RWPE2 (cell line): Measurements from ENCODE around the gene SYNJ2.

Experiments used
- ATAC-seq: fragments of 200-7000 bp; cut with Tn5 transposase; 3 replicates; pipeline ENCODE4 v1.9.1; 2021; ENCODE audit warnings: low read depth
- DNase-seq: peaks from one replicate; pipeline ENCODE4 v3.0.0-alpha.2; 2020; ENCODE audit warnings: low spot score
- H3K27ac ChIP-seq: fragments of 450-650 bp; 2 replicates; pipeline ENCODE4 v1.5.1; 2017; ENCODE audit warnings: mild to moderate bottlenecking; ENCODE audit not compliant: poor library complexity, severe bottlenecking
- H3K27me3 ChIP-seq: fragments of 250-450 bp; sonication (Bioruptor Pico); 2 replicates; pipeline ENCODE4 v1.5.1; 2021; ENCODE audit warnings: mild to moderate bottlenecking, moderate library complexity; ENCODE audit not compliant: insufficient read depth, poor library complexity, severe bottlenecking
- H3K36me3 ChIP-seq: fragments of 250-450 bp; sonication (Bioruptor Pico); 2 replicates; pipeline ENCODE4 v1.5.1; 2020; ENCODE audit warnings: low read depth, mild to moderate bottlenecking, moderate library complexity
- H3K4me1 ChIP-seq: fragments of 250-450 bp; sonication (Bioruptor Pico); 2 replicates; pipeline ENCODE4 v1.5.1; 2021; ENCODE audit warnings: mild to moderate bottlenecking, moderate library complexity; ENCODE audit not compliant: insufficient read depth, poor library complexity, severe bottlenecking
- H3K4me3 ChIP-seq: fragments of 250-450 bp; sonication (Bioruptor Pico); 2 replicates; pipeline ENCODE4 v1.5.1; 2021; ENCODE audit warnings: mild to moderate bottlenecking, moderate library complexity; ENCODE audit not compliant: severe bottlenecking
- H3K9me3 ChIP-seq: fragments of 250-450 bp; sonication (Bioruptor Pico); 2 replicates; pipeline ENCODE4 v1.5.1; 2021; ENCODE audit warnings: mild to moderate bottlenecking, moderate library complexity; ENCODE audit not compliant: severe bottlenecking
- TF ChIP-seq, protein P1 (sequence below): fragments of 450-650 bp; IDR thresholded peaks from one replicate; pipeline ENCODE4 v1.5.1; 2017; ENCODE audit warnings: mild to moderate bottlenecking, moderate library complexity; ENCODE audit not compliant: poor library complexity, severe bottlenecking

SYNJ2 gene

DNA sequence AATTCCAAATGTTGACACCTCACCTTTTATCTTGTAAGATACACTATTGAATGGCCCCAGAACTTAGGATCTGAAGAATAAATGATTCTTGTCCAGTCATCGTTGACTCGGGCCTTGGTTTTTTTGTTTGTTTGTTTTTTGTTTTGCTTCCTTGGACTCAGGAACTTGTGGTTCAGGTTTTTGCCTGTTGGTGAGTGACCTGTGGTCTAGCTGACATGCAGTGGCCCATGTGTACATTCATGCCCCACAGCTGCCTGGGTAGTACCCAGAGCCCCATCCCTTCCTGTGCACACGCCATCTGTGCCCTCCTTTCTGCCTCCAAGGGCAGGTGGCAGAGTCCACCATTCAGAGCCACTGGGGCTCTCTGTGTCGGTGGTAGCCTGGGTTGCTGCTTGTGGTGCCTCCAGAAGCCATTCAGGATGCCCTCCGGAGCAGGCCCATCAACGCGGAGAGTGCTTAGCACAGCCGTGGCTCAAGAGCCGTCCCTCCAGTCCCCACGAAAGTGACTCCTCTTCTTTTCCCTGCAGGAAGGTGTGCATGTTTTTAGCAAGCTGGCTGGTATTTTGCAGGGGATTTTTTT lies 85.9 kb downstream of the SYNJ2 start:
- Histone ChIP-seq H3K9me3 (peaks cover 2% of the 10 kb centered on the region), H3K27ac (peak overlapping the region; percentile 64), H3K4me1 (peaks cover 21% of the 10 kb centered on the region), H3K27me3 (no peaks in the 10 kb centered on the region), H3K4me3 (no peak overlapping the region), H3K36me3 (peaks cover 16% of the 10 kb centered on the region)
- no peak for ATAC-seq
- TF ChIP-seq, protein P1, sequence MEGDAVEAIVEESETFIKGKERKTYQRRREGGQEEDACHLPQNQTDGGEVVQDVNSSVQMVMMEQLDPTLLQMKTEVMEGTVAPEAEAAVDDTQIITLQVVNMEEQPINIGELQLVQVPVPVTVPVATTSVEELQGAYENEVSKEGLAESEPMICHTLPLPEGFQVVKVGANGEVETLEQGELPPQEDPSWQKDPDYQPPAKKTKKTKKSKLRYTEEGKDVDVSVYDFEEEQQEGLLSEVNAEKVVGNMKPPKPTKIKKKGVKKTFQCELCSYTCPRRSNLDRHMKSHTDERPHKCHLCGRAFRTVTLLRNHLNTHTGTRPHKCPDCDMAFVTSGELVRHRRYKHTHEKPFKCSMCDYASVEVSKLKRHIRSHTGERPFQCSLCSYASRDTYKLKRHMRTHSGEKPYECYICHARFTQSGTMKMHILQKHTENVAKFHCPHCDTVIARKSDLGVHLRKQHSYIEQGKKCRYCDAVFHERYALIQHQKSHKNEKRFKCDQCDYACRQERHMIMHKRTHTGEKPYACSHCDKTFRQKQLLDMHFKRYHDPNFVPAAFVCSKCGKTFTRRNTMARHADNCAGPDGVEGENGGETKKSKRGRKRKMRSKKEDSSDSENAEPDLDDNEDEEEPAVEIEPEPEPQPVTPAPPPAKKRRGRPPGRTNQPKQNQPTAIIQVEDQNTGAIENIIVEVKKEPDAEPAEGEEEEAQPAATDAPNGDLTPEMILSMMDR, result no peak
- no peak for DNase-seq

- peaks cover 22% of the 10 kb centered on the region for H3K36me3 ChIP-seq
- H3K27ac ChIP-seq, result peak overlapping the region; percentile 64
- no peaks in the 10 kb centered on the region for H3K9me3 ChIP-seq
Observed at GRCh38 chr6:158068156-158068892, 86.7 kb downstream of the SYNJ2 start.

DNA sequence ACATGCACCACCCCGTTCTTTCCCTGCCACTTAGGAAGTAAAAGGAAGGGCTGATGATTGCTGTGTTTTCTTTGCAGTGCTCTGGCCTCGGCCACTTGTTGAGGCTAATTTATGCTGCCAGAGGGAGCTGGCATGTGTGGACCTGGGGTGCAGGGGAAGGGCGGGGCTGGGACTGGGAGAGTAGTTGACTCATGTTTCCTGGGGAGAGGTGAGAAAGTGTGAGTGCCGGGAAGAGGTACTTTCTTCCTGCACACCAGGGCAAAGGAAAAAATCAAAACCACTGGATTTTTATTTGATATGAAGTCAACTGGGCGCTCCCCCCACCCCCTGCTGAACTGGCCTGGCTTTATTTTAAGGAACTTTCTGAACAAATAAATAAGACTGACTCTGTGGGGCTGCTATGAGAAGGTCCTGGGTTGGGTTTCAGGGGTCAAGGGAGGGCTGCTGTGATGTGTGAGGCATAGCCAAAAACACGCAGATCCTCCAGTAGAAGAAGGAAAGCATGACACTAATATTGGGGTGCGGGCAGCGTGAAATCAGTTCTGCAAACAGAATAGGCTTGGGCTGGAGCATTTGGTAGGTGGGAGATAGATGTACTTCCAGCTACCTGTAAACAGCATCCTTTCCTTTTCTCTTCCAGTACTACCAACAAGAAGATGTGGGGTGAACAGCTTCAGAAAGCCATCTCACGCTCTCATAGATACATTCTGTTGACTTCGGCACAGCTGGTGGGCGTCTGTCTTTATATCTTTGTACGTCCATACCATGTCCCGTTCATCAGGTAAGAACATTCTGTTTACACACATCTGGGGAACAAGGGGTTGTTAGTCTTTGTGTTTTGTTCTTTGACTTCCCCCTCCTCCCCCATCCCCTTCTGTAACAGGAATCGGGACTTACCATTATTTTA lies 87.5 kb downstream of the SYNJ2 start:
- Histone ChIP-seq H3K9me3 (no peaks in the 10 kb centered on the region), H3K27me3 (no peaks in the 10 kb centered on the region), H3K4me1 (peaks cover 21% of the 10 kb centered on the region), H3K4me3 (no peak overlapping the region), H3K36me3 (peaks cover 24% of the 10 kb centered on the region), H3K27ac (peak overlapping the region; percentile 64)
- ATAC-seq (peak; percentile 97), DNase-seq (peak; percentile 90)
- TF ChIP-seq, protein P1, result no peak

More at GRCh38 chr6:158068156-158068892, 86.7 kb downstream of the SYNJ2 start:
- Histone ChIP-seq H3K4me1 (peaks cover 21% of the 10 kb centered on the region), H3K4me3 (no peak overlapping the region), H3K27me3 (no peaks in the 10 kb centered on the region)
- TF ChIP-seq, protein P1, result no peak
- peak; percentile 5 for ATAC-seq
- DNase-seq, result no peak

- no peaks in the 10 kb centered on the region for H3K27me3 ChIP-seq
- H3K4me3 ChIP-seq, result no peak overlapping the region
- DNase-seq, result no peak
- peaks cover 21% of the 10 kb centered on the region for H3K4me1 ChIP-seq
- H3K36me3 ChIP-seq, result peaks cover 24% of the 10 kb centered on the region
- peak overlapping the region; percentile 64 for H3K27ac ChIP-seq
- H3K9me3 ChIP-seq, result no peaks in the 10 kb centered on the region
- TF ChIP-seq, protein P1, result no peak
- ATAC-seq, result no peak
Observed at GRCh38 chr6:158069800-158070195, 88.1 kb downstream of the SYNJ2 start.
